GDM1 (cell line): ENCODE results near the gene ACTR3C.
"Not testable (repeated sequence)": the region's sequence is repeated elsewhere in the genome, so short reads cannot be mapped to it uniquely, and the experiment has no call there.

Source experiments
- DNase-seq: peaks from one replicate; lab custom pipeline; 2025; lab: John Stamatoyannopoulos, UW

ACTR3C gene

GRCh38 chr7:150283111-150283510, 40.2 kb downstream of the ACTR3C start:
- DNase-seq: not testable (repeated sequence)

DNA sequence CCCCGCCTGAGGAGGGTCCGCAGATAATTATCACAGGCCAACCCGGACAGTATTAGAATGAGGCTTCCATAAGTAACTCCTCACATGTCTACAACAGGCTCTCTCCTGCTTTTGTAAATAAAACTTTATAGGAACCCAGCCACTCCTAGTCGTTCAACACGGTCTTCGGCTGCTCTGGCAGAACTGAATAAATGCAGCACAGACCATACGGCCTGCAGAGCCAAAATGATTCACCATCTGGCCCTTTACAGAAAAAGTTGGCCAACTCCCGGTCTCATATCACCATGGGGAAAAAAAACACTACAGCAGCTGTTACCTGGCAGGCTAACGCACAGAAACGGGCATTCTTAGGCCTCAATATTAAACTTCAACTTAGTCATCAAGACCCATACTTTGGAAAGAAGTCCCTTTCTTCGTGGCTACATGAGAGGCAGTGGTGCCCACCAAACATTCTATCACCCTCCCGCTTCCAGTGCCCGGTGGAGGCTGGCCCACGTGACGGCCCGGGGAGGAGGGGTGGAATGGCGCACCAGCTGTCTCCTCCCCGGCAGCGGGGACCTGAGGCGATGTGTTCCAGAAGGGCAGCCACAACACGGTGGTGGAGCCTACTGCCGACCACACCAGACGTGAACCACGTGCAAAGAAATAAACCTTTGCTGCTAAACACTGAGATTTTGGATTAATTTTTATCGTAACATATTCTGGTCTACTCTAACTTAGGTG, 41.5 kb downstream of the ACTR3C start:
- DNase-seq: not testable (repeated sequence)

- DNase-seq: not testable (repeated sequence)
Observed at GRCh38 chr7:150278383-150278782, 45.0 kb downstream of the ACTR3C start.

DNA sequence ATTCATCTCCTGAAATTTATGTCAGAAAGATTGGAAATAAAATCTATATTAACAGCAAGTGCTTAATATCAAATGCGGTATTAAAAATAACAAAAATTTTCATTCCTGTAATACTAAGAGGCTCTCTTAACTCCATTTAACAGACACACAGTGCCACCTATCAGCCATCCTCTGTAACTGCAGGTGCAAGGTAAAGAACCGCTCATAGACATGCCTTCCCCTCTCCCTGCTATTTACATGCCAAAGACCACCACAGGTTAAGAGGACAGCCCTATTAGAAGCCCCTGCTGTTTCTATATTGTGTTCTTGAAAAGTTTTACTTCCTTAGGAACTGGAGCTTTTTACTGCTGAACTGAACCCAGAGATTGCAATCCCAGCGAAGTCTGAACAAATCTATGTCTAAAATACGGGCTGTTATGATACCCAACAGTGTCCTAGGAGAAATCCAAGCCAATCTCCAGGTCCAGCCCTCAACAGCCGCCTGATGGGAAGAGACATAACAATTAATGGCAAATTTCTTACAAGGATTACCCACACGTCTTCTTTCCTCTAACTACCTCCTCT, 47.1 kb downstream of the ACTR3C start:
- DNase-seq: not testable (repeated sequence)

GRCh38 chr7:150271898-150272297, 51.4 kb downstream of the ACTR3C start:
- not testable (repeated sequence) for DNase-seq

DNA sequence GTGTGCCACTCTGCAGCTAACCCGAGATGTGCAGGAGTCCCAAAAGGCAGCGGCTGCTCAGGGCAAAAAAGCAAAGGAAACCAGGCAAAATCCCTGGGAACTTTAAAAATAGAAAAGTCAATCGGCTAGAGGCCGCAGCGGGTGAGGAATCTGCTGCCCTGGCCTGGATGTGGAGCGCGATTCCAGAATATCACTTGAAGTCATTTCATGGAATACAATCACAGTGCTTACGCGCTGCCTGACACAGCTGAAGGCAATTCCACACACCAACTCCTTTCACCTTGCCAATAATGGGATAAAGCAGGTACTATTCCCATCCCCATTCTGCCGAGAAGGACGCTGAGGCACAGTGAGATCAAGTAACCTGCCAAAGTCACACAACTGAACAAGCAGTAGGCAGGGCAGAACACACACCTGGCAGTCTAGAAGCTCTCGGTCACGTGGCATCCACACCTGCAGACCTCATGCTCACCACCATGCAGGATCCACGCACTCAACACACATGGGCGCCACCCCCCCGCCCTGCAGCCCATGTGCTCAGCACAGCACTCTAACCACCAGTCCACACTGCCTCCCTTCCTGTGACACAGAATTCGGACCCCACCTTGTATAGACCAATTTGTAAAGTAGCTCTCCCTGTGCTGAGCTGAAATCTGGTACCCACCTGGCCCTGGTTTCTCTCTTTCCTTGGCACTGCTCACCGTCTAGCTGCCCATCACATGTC, 53.1 kb downstream of the ACTR3C start:
- not testable (repeated sequence) for DNase-seq

GRCh38 chr7:150268798-150269197, 54.5 kb downstream of the ACTR3C start:
- not testable (repeated sequence) for DNase-seq

GRCh38 chr7:150268287-150268686, 55.1 kb downstream of the ACTR3C start:
- DNase-seq: not testable (repeated sequence)

- DNase-seq: not testable (repeated sequence)
Observed at GRCh38 chr7:150266953-150267665, 56.2 kb downstream of the ACTR3C start.

- DNase-seq: not testable (repeated sequence)
Observed at GRCh38 chr7:150262656-150263055, 60.7 kb downstream of the ACTR3C start.

DNA sequence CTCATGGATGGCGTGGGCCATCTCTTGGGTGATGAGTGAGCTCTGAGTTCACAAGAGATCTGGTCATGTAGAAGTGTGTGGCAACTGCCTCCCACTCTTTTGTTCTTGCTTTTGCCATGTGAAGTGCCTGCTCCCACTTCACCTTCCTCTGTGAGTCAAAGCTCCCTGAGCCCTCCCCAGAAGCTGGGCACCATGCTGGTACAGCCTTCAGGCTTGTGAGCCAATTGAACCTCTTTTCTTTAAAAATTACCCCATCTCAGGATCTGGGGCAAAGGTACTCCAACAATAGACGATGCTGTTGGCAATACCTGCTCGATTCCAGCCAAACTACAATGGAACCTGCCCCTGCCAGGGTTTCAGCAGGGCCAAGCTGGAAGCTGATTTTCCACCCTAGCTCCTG, 75.6 kb downstream of the ACTR3C start:
- not testable (repeated sequence) for DNase-seq

DNA sequence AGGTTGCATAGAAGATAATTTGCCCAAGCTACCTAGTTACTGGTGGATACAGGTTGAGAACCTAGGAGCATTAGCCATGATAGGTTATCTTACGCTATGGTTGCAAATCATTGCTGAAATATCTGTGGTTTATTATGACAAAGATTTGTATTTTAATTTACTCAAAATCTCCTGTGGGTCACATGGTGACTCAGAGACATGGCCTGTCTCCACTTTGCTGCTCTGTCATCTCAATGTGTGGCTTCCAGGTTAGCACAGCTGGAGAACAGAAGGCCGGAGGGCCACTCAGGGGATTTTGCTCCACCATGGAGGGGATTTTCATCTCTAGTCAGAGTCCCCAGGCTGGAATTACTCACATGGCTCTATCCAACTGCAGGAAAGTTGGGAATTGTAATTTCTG, 78.1 kb downstream of the ACTR3C start:
- not testable (repeated sequence) for DNase-seq

DNA sequence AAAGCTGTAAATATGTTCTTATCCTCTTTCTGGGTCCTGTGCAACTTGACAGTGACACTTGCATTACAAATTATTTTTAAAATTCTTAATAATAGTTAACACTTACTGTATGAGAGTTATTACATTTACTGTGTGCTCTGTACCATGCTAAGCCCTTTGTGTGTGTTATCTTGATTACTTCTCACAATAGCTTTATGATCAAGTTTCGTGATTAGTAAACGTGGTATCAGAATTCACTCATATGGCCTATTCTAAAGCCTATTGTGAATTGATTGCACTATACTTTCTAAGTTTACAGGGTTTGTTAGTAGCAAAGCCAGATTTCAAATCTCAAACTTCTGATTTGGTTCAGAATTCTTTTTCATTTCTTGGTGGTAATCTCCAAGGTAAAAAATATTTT, 80.4 kb downstream of the ACTR3C start:
- DNase-seq: not testable (repeated sequence)

GRCh38 chr7:150225444-150225843, 97.9 kb downstream of the ACTR3C start:
- not testable (repeated sequence) for DNase-seq

DNA sequence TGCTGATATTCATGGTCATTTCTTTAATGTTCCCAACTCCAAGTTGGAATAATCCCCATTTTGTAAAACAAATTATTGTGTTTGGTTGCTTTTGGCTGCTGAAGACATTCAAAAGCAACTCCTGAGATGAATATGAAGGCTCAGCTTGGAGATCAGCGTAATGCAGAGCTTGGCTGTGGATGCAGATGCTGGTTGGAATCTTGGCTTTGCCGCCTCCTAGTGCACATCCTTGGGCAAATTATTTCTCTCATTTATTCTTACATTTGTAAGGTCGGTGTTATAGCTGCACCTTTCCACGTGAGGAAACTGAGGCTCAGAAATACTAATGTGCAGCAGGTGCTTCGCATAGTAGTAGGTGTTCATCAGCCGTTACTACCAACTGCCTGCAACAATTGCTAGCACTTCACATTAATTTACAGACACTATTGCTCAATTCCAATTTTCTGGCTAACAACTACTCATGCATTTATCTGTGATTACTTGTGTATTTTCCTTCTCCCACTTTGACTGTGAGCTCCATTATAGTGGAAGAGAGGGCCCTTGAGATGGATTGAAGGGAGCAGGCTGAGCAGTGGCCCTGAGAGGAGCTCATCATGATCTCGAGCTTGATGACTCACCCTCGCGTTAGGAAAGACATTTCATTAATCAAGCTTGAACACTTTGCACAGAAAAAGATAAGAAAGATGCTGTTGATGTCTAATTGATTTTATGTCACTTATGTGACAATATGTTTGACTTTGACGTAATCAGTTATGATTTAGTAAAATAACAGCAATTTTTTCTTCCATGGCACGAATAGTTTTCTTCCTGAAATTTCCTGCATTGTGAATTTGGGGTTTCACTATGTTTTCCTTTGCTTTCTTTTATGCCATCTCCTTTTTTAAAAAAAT, 101.0 kb downstream of the ACTR3C start:
- not testable (repeated sequence) for DNase-seq

GRCh38 chr7:150220673-150221181, 102.6 kb downstream of the ACTR3C start:
- not testable (repeated sequence) for DNase-seq

DNA sequence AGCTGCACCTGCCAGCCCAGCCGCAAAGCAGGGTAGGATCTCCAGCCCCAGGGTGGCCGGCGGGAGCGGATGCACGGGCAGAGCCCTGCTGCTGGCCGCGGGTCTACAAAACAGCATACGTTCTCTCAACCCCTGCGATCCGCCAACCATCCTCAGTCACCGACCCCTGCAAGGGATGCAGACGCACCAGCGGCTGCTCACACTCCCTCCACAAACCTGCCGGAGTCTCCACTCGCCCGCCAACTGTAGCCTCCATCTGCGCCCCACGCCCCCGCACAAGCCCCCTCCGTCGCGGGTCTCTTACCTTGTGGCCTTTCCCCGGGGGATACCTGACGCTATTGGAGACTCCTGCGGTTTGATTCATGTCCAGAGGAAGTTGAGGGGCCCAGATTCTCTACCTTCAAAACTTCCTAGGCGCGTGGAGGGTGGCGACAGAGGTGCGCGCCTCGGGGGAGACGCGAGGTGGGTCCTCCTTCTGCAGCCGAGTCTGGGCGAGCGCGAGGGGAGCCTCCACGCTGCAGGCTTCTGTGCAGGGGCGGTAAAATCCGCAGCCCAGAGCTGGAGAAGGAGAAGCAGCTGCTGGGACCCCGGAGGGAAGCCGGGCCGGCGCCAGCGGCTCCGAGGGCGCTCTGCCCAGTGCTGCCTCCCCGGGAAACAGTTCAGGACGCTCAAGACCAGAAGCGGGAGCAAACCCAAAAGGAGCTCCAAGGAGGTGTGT, 103.2 kb downstream of the ACTR3C start:
- DNase-seq: not testable (repeated sequence)

DNA sequence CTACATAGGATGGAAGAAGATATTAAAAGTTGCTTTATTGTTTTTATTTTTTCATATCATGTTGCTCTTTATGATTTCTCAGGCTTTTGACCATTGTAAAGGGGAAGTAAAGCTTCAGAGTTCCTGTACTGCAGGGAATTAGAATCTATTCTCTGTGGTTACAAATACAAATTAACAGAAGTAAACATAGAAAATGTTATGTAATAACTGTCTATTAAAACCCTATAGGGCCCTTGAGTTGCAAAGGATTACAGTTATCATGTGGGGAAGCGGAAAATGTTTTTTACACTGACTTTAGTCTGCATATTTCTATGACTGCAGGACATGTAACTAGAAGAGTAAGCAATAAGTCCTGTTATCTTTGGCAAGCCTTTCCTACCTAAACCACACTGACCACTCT, 116.5 kb downstream of the ACTR3C start:
- DNase-seq: not testable (repeated sequence)

DNA sequence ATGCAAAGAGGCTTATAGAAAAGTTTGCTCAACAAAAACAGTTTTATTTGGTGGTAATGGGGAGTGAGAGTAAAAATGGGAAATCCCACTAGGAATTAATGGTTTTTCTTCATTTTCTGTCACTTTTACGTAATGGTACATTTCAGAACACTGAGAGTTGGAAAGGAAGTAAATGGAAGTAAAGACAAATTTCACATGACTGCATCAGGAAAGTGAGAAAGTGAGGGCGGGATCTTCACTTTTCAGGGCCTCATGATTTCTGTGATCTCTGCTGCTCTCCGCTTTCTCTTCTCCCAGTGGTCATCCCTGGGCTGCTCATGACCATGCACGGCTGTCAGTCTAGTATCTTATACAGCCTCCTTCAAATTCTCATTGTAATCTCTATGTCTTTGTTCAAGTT, 117.5 kb downstream of the ACTR3C start:
- DNase-seq: not testable (repeated sequence)

DNA sequence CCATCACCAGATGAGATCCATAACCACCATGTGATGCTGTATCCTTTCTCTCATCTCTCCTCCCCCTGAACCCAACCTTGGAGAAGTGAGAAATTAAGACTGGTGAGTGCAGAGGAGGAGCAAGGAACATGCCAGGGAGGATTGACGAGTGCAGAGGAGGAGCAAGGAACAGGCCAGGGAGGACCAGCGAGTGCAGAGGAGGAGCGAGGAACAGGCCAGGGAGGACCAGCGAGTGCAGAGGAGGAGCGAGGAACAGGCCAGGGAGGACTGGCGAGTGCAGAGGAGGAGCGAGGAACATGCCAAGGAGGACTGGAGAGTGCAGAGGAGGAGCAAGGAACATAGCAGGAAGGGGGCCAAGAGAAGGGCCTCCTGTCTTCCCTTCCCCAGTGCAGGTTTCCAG, 118.8 kb downstream of the ACTR3C start:
- DNase-seq: not testable (repeated sequence)
